Ovary (tissue), 3 donors: ENCODE measurements around the gene UBN1.

Experiments
- CTCF ChIP-seq, 3 donors: fragments of 450-650 bp in 2 of 3; fragments of 200-600 bp in 1 of 3; IDR thresholded peaks; one replicate each; pipeline versions ENCODE4 v1.5.1 to v1.8.0; 2016 to 2022; ENCODE audit warnings: antibody characterized with exemption in 3 of 3, mild to moderate bottlenecking in 1 of 3
- EP300 ChIP-seq: sonication (generic); formaldehyde crosslinking; IDR thresholded peaks from one replicate; pipeline ENCODE4 v1.6.1; 2017; ENCODE audit warnings: antibody characterized with exemption
- POLR2A ChIP-seq: fragments of 450-650 bp; IDR thresholded peaks from one replicate; pipeline ENCODE4 v1.6.1; 2017; ENCODE audit warnings: antibody characterized with exemption, mild to moderate bottlenecking, moderate library complexity
- donor health status: DM: no; HTN: no; CAD: no.

GRCh38 chr16:4902038-4902437 lies 54.8 kb downstream of the UBN1 start:
- TF ChIP-seq POLR2A (no peak), CTCF (IDR thresholded peaks at IDR 0.05) (no peak), EP300 (no peak)
